GM19467 (cell line): ENCODE measurements around the gene ASTL.
"Not testable (repeated sequence)": the region's sequence is repeated elsewhere in the genome, so short reads cannot be mapped to it uniquely, and the experiment has no call there.

Experiments used
- ATAC-seq: cut with Tn5 transposase; IDR thresholded peaks from one replicate; pipeline ENCODE4 v1.9.1; 2021; ENCODE audit warnings: mild to moderate bottlenecking, moderate library complexity; ENCODE audit not compliant: unreplicated experiment

Gene ASTL

DNA sequence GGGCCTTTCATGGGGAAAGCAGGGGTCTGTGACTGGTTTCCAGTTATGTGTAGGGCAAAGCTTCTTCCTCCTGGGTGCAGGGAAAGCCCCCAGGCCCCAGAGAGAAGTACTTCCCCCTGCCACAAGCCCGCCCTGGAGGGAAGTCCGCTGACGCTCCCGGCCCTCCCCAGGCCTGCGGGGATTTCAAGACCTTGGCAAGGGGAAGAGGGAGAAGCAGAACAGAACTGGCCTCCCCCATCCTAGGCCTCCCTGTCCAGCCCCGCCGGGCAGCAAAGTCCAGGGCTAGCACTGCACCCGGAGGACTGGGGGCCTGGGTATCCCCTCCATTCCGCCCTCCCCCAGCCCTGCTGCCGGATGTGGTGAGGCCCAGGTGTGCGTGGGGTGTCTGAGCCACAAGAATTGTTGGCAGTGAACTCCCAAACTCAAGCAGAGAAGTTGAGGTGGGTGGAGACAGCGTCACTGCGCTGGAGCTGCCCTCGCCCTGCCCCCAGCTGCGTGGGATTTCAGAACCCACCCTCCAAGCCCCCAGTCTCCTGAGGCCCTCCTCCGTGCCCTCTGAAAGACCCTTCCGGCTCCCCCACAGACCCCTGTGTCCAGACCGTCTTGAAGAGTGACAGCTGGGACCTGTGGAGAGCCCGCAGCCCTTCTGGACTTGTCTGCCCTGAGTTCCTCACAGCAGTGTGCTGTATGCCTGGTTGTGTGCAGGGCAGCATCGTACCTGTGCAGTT is 8.0 kb upstream of the ASTL start:
- no peak for ATAC-seq

- no peak for ATAC-seq
Measured at GRCh38 chr2:96145848-96146152, 7.5 kb upstream of the ASTL start.

GRCh38 chr2:96145036-96145847 is 6.9 kb upstream of the ASTL start, which contains the start of gene DUSP2:
DUSP2 (minus strand) TSS chr2:96145440; CDS start chr2:96145354, 86 bp downstream.
- peak; percentile 56 for ATAC-seq

DNA sequence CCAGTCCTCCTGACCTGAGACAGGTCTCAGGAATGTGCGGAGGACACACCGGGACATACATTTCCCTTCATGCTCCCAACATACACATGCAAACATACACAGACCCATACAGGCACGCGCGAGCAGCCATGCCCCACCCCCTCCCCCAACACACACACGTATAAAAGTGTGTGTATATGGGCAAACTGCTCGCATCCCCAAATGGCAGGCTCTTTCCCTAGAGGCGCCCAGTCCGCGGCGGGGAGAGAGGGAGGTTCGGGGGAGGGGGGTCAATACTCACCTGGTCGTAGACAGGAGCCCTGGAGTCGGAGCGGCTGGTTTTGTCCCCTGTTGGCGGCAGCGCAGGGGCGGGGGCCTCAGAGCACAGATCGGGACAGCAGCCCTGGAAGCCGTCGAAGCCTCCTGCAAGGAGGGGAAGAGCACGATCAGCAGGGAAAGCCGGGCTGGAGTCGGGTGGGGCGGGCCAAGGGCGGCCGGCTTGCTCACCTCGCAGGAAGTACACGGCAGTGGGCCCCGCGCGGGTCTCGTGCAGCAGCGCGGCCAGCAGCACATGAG is 6.3 kb upstream of the ASTL start:
- ATAC-seq, result no peak

DNA sequence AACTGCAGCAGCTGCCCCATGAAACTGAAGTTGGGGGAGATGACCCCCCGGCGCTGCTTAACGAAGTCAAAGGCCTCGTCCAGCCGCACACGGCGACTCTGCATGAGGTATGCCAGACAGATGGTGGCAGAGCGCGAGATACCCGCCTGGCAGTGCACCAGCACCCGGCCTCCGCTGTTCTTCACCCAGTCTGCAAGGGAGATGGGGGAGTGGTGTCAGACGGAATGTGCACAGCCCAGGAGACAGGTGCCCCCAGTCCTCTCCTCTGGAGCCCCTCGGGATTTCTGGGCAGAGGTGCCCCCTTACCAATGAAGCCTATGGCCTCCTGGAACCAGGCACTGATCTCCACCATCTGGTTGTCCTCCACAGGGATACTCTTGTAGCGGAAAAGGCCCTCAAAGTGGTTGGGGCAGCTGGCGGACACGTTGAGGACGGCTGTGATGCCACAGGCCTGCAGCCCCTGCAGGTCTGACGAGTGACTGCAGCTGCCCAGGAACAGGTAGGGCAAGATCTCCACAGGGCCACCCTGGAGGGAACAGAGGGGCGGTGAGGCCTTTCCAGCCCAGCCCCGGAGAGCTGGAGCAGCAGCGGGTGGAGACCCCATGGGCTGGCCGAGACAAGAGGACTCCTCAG is 5.7 kb upstream of the ASTL start:
- no peak for ATAC-seq

GRCh38 chr2:96143231-96143847 is 5.0 kb upstream of the ASTL start:
- ATAC-seq, result no peak

DNA sequence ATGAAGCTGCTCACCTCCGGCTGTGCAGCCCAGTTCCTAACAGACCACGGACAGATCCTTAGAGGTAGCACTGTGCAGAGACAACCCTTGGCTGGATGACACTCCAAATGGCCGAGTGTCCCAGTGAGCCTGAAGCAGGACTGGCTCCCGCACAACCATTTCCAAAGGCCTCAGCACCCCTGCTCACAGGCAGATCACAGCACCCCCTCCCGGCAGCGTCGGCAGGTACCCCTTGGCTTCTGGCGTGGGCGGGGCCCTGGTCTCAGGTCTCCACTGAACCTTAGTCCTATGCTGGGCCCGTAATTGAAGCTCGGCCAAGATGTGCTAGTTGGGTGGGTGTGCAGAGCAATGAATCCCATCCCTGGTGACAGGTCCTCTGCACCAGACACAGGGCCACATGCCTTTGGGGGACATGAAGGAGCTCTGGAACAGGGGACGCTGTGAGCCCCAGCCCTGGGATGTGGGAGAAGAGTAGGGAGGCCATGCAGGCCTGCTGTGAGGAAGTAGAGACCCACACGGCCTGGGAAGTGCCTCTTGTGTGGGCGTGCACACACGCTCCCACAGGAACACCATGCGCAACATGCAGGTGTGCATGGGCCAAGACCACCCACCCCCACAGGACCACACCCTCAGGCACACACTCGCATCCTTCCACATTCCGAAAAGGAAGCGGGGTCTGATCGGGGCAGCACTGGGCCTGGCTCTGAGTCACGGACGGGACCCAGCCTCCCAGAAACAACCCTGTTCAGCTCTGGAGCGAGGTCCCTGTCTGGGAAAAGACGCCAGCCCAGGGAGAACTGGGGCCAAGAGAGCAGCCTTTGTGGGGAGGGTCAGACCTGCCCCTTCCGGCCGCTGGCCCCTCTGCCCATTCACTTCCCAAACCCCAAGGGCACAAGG is 4.2 kb upstream of the ASTL start:
- ATAC-seq, result no peak

DNA sequence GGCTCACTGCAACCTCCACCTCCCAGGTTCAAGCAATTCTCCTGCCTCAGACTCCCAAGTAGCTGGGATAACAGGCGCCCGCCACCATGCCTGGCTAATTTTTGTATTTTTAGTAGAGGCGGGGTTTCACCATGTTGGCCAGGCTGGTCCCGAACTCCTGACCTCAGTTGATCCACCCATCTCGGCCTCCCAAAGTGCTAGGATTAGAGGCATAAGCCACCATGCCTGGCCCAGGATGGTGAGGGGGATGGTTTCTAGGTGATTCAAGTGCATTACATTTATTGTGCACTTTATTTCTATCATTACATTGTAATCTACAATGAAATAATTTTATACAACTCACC is 3.3 kb upstream of the ASTL start:
- ATAC-seq, result not testable (repeated sequence)

- ATAC-seq, result no peak
Measured at GRCh38 chr2:96140941-96141623, 2.8 kb upstream of the ASTL start.

DNA sequence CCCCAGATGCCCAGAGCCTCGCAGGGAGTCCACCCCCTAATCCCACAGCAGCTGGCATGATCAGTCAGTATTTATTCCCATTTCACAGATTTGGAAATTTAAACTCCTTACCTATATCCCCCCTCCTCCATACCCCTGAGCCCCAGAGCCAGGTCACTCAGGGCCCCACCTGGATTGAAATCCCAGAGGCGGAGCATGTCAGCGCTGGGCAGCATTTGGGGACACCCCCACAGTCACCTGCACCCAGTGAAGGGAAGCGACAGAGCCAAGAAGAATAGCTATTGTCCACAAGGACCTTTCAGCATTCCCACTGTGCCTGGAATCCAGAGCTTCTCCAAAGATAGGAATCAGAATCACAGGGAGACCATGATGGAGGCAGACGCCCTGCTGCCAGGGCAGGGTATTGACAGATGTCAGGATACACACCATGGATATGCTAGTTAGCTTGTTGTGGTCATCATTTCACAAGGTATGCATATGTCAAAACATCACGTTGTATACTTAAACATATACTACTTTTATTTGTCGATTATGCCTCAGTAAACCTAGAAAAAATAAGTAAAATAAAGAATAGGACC is 968 bp upstream of the ASTL start:
- ATAC-seq, result no peak

DNA sequence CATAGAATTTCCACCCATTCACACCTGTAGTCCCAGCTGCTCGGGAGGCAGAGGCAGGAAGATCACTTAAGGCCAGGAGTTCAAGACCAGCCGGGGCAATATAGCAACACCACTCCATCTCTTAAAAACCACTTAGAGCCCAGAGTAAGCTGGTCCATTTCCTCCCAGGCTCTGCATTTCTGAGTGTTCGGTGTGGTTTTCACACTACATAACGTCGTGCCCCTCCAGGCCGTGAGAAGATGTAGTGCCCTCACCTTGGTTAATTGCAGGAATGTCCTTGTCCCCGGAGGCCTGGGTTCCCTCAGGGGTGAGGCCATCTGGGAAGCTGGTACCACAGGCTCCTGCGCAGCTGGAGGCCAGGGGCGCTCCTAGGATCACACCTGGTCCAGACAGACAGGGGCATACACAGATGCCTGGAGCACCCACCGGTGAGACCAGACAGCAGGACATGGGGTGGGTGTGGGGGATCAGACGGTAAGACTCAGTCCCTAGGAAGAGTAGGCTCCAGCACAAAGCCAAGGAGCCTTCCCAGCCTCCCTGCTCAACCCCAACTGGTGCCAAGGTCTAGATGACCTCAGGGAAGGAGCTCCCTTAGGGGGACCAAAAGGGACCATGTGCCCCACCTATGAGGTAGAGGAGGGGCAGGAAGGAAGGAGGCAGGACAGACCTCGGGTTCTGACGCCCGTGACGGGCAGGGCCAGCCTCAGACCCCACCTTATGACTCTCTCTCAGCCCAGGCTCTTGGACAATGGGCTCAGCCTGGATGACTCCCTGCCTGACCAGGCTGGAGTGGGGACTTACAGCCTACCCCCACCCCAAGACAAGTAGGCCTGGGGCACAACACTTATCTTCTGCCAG is 752 bp downstream of the ASTL start:
- no peak for ATAC-seq

GRCh38 chr2:96136129-96136720 is 2.1 kb downstream of the ASTL start:
- ATAC-seq, result no peak

GRCh38 chr2:96135621-96136020 is 2.7 kb downstream of the ASTL start:
- ATAC-seq, result no peak

- ATAC-seq, result no peak
Measured at GRCh38 chr2:96135171-96135570, 3.1 kb downstream of the ASTL start.

DNA sequence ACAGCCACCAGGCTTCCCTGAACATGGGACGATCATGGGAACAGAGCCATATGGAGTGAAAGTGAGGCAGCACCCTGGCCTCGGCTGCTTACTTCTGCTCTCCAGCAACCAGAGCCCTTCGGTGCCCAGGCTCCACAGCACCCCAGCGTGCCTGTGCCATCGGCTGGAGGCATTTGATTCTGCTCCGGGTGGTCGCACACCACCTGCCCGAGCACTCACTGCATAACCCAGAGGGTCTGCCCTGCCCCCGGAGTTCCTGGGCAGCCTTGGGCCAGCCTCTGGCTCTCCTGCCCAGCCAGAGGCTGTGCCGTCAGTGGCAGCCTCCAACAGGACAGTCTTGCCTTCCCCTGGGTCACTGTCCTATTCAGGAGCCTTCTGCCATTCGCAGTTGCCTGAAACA is 3.9 kb downstream of the ASTL start:
- ATAC-seq, result no peak

DNA sequence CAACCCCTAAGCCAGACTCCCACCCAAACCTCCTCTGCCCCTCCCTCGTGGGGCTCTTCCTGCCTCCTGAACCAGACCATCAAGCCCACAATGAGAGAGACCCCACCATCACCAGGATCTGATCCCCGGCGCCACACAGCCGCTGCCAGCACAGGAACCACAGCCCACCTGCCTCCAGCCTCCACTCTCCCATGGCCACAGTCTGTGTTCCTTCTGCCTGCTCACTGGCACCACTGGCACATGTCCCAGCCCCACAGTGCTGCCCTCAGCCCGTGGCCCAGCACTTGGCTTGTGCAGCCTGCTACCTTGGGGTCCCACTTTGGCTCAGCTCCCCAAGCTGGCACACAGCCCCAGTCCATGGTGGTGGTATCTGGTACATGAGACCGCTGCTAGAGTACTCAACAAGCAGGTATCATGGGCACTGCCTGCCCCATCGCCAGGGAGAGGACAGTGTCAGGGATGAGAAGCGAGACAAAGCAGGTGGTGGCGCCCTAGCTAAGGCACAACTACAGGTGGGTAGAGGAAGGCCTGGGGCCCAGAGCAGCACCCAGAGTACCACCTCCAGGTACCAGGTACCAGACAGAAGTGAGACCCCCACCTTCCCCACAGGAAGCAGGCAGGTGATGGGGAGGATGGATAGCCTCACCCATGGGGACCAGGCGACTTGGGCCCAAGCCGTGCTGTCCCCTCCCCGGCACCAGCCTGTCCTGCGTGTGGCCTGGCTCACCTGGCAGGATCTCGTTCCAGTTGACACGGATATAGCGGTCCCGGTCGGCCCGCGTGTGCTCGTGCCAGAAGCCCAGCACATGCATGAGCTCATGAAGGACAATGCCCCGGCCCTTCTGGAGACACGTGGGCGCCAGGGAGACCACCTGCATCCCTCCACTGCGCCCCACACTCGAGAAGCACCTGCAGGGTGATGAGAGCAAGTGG is 6.2 kb downstream of the ASTL start:
- no peak for ATAC-seq
